Testis (tissue), 3 donors: Measurements from ENCODE around the gene DEF6. TPM values are rescaled to one million over a fixed set of nuclear protein-coding genes. Genes with fewer than 3 reads are reported as not detected.

ENCODE experiments used
- DNase-seq: peaks from one replicate; pipeline ENCODE4 v3.0.0-alpha.2; 2019
- H3K27ac ChIP-seq, 2 donors: fragments of 200-600 bp; sonication (generic); one replicate each; pipeline ENCODE4 v1.5.1; 2019
- H3K27me3 ChIP-seq: fragments of 200-600 bp; sonication (generic); one replicate; pipeline ENCODE4 v1.5.1; 2019
- H3K36me3 ChIP-seq: fragments of 200-600 bp; sonication (generic); one replicate; pipeline ENCODE4 v1.5.1; 2017; ENCODE audit warnings: low read depth; ENCODE audit errors: missing control alignments
- H3K4me1 ChIP-seq: fragments of 200-600 bp; sonication (generic); one replicate; pipeline ENCODE4 v1.5.1; 2019
- H3K4me3 ChIP-seq, 2 donors: fragments of 200-600 bp; sonication (generic); one replicate each; pipeline ENCODE4 v1.5.1; 2017 to 2019
- H3K9me3 ChIP-seq: fragments of 200-600 bp; sonication (generic); one replicate; pipeline ENCODE4 v1.5.1; 2017
- CTCF ChIP-seq, 3 experiments: fragments of 450-650 bp in 2 of 3; fragments of 200-600 bp in 1 of 3; sonication (generic) in 1 of 3; IDR thresholded peaks; one replicate each; pipeline ENCODE4 v1.5.1; 2016 to 2019; ENCODE audit warnings: antibody characterized with exemption in 3 of 3, mild to moderate bottlenecking in 2 of 3, moderate library complexity in 1 of 3
- POLR2A ChIP-seq: fragments of 450-650 bp; IDR thresholded peaks from one replicate; pipeline ENCODE4 v1.6.1; 2017; ENCODE audit warnings: antibody characterized with exemption, mild to moderate bottlenecking, moderate library complexity
- WGBS, 2 donors: methylation state at CpG; one replicate each; pipeline ENCODE4 v1.1.5; 2018; 5-methylcytosine and 5-hydroxymethylcytosine counted together
- intact Hi-C: fragments of 100-400 bp; cut with DNase I; formaldehyde crosslinking; loops from one replicate; pipeline ENCODE4 v1.15.1; 2023; ENCODE audit warnings: low total_unique reads
- polyA plus RNA-seq: library from polyadenylated mRNA; stranded (reverse); fragments of 350-450 nt; fragmentation: Illumina TruSeq; extraction: RNeasy Lipid Tissue Mini Kit (QIAGEN cat#74804); gene quantifications from one replicate; pipeline ENCODE4 v1.2.3, GENCODE V29; 2014; ENCODE audit warnings: low read depth, low replicate concordance; ENCODE audit not compliant: insufficient read depth
- total RNA-seq, 2 donors: library from RNA; depleted of rRNA; stranded (reverse); fragments of >200 nt; gene quantifications; one replicate each; pipeline ENCODE4 v1.2.3, GENCODE V29; 2016

The DEF6 gene
- total and polyA plus RNA-seq, 3 donors from 2014 or later, result 13.1 to 29.5 (median 20.9) TPM

GRCh38 chr6:35351422-35351821 lies 53.8 kb downstream of the DEF6 start:
- H3K4me1 ChIP-seq, result no peaks in the 10 kb centered on the region
- intact Hi-C loops, result no loop called here

DNA sequence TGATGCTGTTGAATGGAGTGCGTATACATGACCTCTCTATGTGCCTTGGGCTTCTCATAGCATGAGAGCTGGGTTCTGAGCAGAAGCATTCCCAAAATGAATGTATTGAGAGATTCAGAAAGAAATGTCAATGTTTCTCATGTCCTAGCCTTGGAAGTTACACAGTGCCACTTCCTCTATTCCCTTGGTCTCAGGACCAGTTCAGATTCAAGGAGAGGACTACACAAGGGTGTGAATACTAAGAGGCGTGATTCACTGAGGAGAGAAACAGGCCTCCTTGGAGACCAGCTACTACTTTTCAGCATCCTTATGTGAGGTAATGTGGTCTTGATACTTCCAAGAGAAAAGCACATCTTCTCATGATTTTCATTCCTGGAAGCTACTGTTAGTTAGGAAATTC lies 55.1 kb downstream of the DEF6 start:
- no peaks in the 10 kb centered on the region for H3K27me3 ChIP-seq
- WGBS, 2 donors, result 94 to 100% methylated on average over 2 of the region's 2 CpGs
- H3K27ac ChIP-seq, result no peak overlapping the region
- no peaks in the 10 kb centered on the region for H3K36me3 ChIP-seq
- no peaks in the 10 kb centered on the region for H3K9me3 ChIP-seq
- intact Hi-C loops, result no loop called here
- H3K4me1 ChIP-seq, result peaks cover 1% of the 10 kb centered on the region
- TF ChIP-seq CTCF (IDR thresholded peaks at IDR 0.05) (no peak), POLR2A (no peak)
- no peak for DNase-seq
- H3K4me3 ChIP-seq, result no peak overlapping the region

More at GRCh38 chr6:35351422-35351821, 53.8 kb downstream of the DEF6 start:
- DNase-seq, result no peak
- H3K9me3 ChIP-seq, result no peaks in the 10 kb centered on the region
- no peak overlapping the region for H3K27ac ChIP-seq
- no peaks in the 10 kb centered on the region for H3K36me3 ChIP-seq
- no peaks in the 10 kb centered on the region for H3K27me3 ChIP-seq
- WGBS, 2 donors, result 84 to 98% methylated on average over 4 of the region's 4 CpGs
- no peak overlapping the region for H3K4me3 ChIP-seq
- TF ChIP-seq CTCF (IDR thresholded peaks at IDR 0.05) (no peak), POLR2A (no peak)

GRCh38 chr6:35354361-35355135 lies 56.9 kb downstream of the DEF6 start:
- Histone ChIP-seq H3K27me3 (no peaks in the 10 kb centered on the region), H3K4me1 (peaks cover 17% of the 10 kb centered on the region), H3K27ac (no peak overlapping the region), H3K36me3 (no peaks in the 10 kb centered on the region), H3K4me3 (no peak overlapping the region), H3K9me3 (no peaks in the 10 kb centered on the region)
- no peak for TF ChIP-seq CTCF (IDR thresholded peaks at IDR 0.05)
- no peak for TF ChIP-seq POLR2A
- 95 to 96% methylated on average over 13 of the region's 13 CpGs for WGBS, 2 donors
- intact Hi-C loops, result loop anchor here (5.0 kb wide), 1 partner anchor 98 kb away; the partner anchor contains the start of gene FANCE
- DNase-seq, result no peak

- no peak overlapping the region for H3K27ac ChIP-seq
- H3K4me1 ChIP-seq, result peaks cover 33% of the 10 kb centered on the region
- H3K36me3 ChIP-seq, result no peaks in the 10 kb centered on the region
- no peak for DNase-seq
- no peaks in the 10 kb centered on the region for H3K9me3 ChIP-seq
- no peaks in the 10 kb centered on the region for H3K27me3 ChIP-seq
- intact Hi-C loops, result loop anchor here (5.0 kb wide), 1 partner anchor 96 kb away; the partner anchor contains the start of gene FANCE
- 91 to 96% methylated on average over 1 of the region's 1 CpG for WGBS, 2 donors
- no peak for TF ChIP-seq POLR2A
- TF ChIP-seq CTCF (IDR thresholded peaks at IDR 0.05), result no peak
- no peak overlapping the region for H3K4me3 ChIP-seq
Measured at GRCh38 chr6:35356391-35356790, 58.8 kb downstream of the DEF6 start.
